Measurements from ENCODE around the gene OR4P4. TPM values are rescaled to one million over a fixed set of nuclear protein-coding genes. Genes with fewer than 3 reads are reported as not detected.

Gene OR4P4
- total and polyA plus RNA-seq, 4 donors, result not detected

DNA sequence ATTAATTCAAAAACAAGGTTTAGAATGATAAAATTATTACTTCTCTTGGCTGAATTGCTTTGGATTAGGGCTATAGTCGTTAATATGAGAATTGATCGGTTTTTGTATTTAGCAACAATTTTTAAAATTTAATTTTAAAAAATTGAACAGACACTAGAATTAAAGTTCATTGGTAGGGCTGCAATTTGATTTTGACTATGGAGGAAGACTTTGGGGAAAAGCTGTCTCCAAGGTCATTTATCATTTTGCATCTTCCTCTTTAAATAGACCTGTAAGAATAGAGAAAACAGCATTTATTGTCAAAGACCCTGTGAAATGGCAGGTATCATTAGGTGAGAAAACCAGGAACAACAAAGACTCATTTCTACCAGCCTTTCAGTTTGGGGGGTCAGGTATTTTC is 13.1 kb downstream of the OR4P4 start, which contains the start of gene OR4S2:
Gene OR4S2, plus strand, starts transcription at position 301 of the 400 bp plus-strand sequence. CDS start 2,577 bp downstream, outside the sequence.
- Histone ChIP-seq H3K9me3 (ENCODE audit: control insufficient read depth in 4 of 4, low read length in 3 of 4) (peaks cover 0 to 3% (median 0%) of the 10 kb centered on the region in 4 donors), H3K4me3 (ENCODE audit: low read depth in 1 of 3, low read length in 3 of 3) (no peak within 1 kb of the TSS), H3K36me3 (ENCODE audit: control insufficient read depth in 4 of 4, insufficient read depth in 3 of 4, low read depth in 1 of 4, low read length in 3 of 4) (no peaks in the 10 kb centered on the region), H3K27ac (ENCODE audit: low read depth in 1 of 2, low read length in 2 of 2) (no peak within 1 kb of the TSS), H3K27me3 (ENCODE audit: control insufficient read depth in 4 of 4, insufficient read depth in 4 of 4, low read length in 3 of 4) (no peaks in the 10 kb centered on the region), H3K4me1 (ENCODE audit: control insufficient read depth in 4 of 4, insufficient read depth in 4 of 4, low read length in 3 of 4) (no peaks in the 10 kb centered on the region), H3K9ac (ENCODE audit: low read depth in 1 of 2, low read length in 2 of 2) (no peak within 1 kb of the TSS)
- no peak for DNase-seq (ENCODE audit: low spot score)
- WGBS, result 71% methylated on average over 2 of the region's 2 CpGs
- TF ChIP-seq NR2F2 (IDR thresholded peaks at IDR 0.05) (no peak), FOXA1 (IDR thresholded peaks at IDR 0.05) (no peak), MAX (IDR thresholded peaks at IDR 0.05) (no peak)
- TF ChIP-seq, protein P1, sequence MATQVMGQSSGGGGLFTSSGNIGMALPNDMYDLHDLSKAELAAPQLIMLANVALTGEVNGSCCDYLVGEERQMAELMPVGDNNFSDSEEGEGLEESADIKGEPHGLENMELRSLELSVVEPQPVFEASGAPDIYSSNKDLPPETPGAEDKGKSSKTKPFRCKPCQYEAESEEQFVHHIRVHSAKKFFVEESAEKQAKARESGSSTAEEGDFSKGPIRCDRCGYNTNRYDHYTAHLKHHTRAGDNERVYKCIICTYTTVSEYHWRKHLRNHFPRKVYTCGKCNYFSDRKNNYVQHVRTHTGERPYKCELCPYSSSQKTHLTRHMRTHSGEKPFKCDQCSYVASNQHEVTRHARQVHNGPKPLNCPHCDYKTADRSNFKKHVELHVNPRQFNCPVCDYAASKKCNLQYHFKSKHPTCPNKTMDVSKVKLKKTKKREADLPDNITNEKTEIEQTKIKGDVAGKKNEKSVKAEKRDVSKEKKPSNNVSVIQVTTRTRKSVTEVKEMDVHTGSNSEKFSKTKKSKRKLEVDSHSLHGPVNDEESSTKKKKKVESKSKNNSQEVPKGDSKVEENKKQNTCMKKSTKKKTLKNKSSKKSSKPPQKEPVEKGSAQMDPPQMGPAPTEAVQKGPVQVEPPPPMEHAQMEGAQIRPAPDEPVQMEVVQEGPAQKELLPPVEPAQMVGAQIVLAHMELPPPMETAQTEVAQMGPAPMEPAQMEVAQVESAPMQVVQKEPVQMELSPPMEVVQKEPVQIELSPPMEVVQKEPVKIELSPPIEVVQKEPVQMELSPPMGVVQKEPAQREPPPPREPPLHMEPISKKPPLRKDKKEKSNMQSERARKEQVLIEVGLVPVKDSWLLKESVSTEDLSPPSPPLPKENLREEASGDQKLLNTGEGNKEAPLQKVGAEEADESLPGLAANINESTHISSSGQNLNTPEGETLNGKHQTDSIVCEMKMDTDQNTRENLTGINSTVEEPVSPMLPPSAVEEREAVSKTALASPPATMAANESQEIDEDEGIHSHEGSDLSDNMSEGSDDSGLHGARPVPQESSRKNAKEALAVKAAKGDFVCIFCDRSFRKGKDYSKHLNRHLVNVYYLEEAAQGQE (IDR thresholded peaks at IDR 0.05), result no peak

DNA sequence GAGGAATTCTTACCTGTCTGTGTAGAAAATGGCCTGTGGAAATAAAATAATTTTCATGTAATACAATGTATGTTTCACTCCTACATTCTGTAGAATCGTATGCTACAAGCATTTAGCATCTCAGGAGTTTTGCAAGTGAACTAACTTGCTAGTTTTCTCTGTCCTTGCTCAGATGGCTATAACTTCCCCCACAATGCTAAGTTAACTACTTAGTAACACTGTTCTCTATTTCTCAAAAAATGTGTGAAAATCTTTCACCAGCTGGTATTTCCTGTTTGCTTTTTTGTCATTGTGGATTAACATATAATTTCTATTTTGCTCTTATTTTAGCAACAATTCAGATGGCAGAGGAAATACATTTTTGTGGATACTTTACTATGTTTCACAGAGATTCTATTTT is 17.6 kb downstream of the OR4P4 start:
- Histone ChIP-seq H3K27me3 (ENCODE audit: control insufficient read depth in 4 of 4, insufficient read depth in 4 of 4, low read length in 3 of 4) (no peaks in the 10 kb centered on the region), H3K4me3 (ENCODE audit: low read depth in 1 of 3, low read length in 3 of 3) (no peak overlapping the region), H3K9ac (ENCODE audit: low read depth in 1 of 2, low read length in 2 of 2) (no peak overlapping the region), H3K27ac (ENCODE audit: low read depth in 1 of 2, low read length in 2 of 2) (no peak overlapping the region), H3K9me3 (ENCODE audit: control insufficient read depth in 4 of 4, low read length in 3 of 4) (peaks cover 0 to 2% (median under 1%) of the 10 kb centered on the region in 4 donors), H3K36me3 (ENCODE audit: control insufficient read depth in 4 of 4, insufficient read depth in 3 of 4, low read depth in 1 of 4, low read length in 3 of 4) (no peaks in the 10 kb centered on the region), H3K4me1 (ENCODE audit: control insufficient read depth in 4 of 4, insufficient read depth in 4 of 4, low read length in 3 of 4) (no peaks in the 10 kb centered on the region)
- no peak for TF ChIP-seq ZBTB33 (IDR thresholded peaks at IDR 0.05)
- TF ChIP-seq MAX (IDR thresholded peaks at IDR 0.05), result no peak
- TF ChIP-seq HNF4G (IDR thresholded peaks at IDR 0.05), result no peak
- TF ChIP-seq HNF4A (conservative IDR thresholded peaks at IDR 0.05), result no peak
- TF ChIP-seq, protein P1 (IDR thresholded peaks at IDR 0.05), result no peak
- TF ChIP-seq GABPA (IDR thresholded peaks at IDR 0.05 in 1 of 2, conservative IDR thresholded peaks at IDR 0.05 in 1 of 2), result no peak
- no peak for DNase-seq (ENCODE audit: low spot score)
- WGBS, result 57% methylated on average over 1 of the region's 1 CpG

All from liver (tissue), 9 donors.